ENCODE measurements around the gene ELL2. TPM values are rescaled to one million over a fixed set of nuclear protein-coding genes. Genes with fewer than 3 reads are reported as not detected.

ELL2 gene
- total RNA-seq, 1 donor from 2014 or later: 14.2 TPM

DNA sequence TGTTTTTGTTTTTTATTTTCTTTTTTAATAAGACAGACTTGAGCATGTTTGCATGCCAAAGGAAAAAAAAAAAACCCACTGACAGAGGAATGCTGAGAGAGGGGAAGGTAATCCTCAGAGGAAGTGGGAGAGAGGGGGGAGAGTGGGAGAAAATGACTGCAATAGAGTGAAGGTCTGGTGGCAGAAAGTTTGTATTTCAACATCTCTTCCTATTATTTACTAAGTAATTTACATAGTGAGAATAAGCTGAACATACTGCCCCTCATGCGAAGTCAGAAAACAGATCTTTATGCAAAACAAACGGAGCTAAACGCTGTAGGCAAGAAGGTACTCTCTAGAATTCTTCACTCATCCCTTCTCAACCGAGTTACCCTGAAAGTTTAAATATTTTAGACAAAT, 45.0 kb downstream of the ELL2 start:
- Histone ChIP-seq H3K27ac (no peak overlapping the region), H4K20me1 (ENCODE audit: low read depth) (no peaks in the 10 kb centered on the region), H3K4me1 (peaks cover 42% of the 10 kb centered on the region), H3K79me2 (ENCODE audit: low read depth) (no peaks in the 10 kb centered on the region), H3K9me3 (ENCODE audit: low read depth) (no peaks in the 10 kb centered on the region), H3K4me3 (no peak overlapping the region), H3K36me3 (no peaks in the 10 kb centered on the region), H3K4me2 (no peak overlapping the region), H3K9ac (no peak overlapping the region), H3K27me3 (no peaks in the 10 kb centered on the region), H2AFZ (replicated peaks) (no peak overlapping the region), H3F3A (ENCODE audit: low read depth) (peaks cover 10% of the 10 kb centered on the region)
- Mint-ChIP-seq H3K27me3 (ENCODE audit: insufficient read depth, low read depth) (no peaks in the 10 kb centered on the region), H3K9me3 (no peaks in the 10 kb centered on the region), H3K4me1 (peaks cover 38% of the 10 kb centered on the region), H3K27ac (no peak overlapping the region), H3K4me3 (no peak overlapping the region), H3K36me3 (no peaks in the 10 kb centered on the region)
- TF ChIP-seq EZH2 (IDR thresholded peaks at IDR 0.05) (no peak), EZH2phosphoT487 (IDR thresholded peaks at IDR 0.05) (no peak)
- TF ChIP-seq, protein P1, sequence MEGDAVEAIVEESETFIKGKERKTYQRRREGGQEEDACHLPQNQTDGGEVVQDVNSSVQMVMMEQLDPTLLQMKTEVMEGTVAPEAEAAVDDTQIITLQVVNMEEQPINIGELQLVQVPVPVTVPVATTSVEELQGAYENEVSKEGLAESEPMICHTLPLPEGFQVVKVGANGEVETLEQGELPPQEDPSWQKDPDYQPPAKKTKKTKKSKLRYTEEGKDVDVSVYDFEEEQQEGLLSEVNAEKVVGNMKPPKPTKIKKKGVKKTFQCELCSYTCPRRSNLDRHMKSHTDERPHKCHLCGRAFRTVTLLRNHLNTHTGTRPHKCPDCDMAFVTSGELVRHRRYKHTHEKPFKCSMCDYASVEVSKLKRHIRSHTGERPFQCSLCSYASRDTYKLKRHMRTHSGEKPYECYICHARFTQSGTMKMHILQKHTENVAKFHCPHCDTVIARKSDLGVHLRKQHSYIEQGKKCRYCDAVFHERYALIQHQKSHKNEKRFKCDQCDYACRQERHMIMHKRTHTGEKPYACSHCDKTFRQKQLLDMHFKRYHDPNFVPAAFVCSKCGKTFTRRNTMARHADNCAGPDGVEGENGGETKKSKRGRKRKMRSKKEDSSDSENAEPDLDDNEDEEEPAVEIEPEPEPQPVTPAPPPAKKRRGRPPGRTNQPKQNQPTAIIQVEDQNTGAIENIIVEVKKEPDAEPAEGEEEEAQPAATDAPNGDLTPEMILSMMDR (IDR thresholded peaks at IDR 0.05): no peak
- no peak for DNase-seq (ENCODE audit: low spot score)

DNA sequence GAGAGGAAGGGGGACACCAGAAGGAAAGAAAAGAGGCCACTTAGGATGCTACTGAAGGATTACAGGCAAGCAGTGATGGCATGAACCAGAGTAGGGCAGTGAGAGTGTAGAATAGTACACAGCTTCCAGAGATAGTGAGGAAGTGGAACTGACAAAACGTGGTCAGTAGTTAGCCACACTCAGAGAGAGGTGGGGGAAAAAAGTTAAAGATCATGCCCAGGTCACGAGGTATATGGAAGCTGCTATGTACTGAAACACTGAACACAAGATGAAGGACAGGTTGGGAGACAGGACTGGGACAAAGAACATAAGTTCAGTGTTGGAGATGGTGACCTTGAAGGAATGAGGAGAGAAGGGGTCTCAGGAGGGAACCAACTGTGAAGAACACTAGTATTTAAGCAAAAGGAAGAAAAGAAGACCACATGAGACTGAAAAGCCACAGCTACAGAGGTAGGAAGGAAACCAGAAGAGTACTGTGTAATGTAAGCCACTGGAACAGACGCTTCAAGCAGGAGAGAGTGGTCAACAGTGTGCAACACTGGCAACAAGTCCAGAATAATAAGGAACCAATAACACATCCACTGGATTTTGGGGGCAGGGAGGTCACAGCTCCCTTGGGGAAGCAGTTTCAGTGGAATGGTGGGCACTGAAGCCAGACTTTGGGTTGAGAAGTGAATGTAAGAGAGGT, 45.5 kb downstream of the ELL2 start:
- H3K36me3 Mint-ChIP-seq: no peaks in the 10 kb centered on the region
- H3K9me3 ChIP-seq (ENCODE audit: low read depth): no peaks in the 10 kb centered on the region
- H3K36me3 ChIP-seq: no peaks in the 10 kb centered on the region
- no peaks in the 10 kb centered on the region for H4K20me1 ChIP-seq (ENCODE audit: low read depth)
- H3K27me3 Mint-ChIP-seq (ENCODE audit: insufficient read depth, low read depth): no peaks in the 10 kb centered on the region
- TF ChIP-seq EZH2phosphoT487 (IDR thresholded peaks at IDR 0.05) (no peak), EZH2 (IDR thresholded peaks at IDR 0.05) (no peak)
- TF ChIP-seq, protein P1 (IDR thresholded peaks at IDR 0.05): no peak
- H3F3A ChIP-seq (ENCODE audit: low read depth): peaks cover 10% of the 10 kb centered on the region
- no peak overlapping the region for H3K27ac ChIP-seq
- no peak overlapping the region for H2AFZ ChIP-seq (replicated peaks)
- no peaks in the 10 kb centered on the region for H3K27me3 ChIP-seq
- no peak overlapping the region for H3K9ac ChIP-seq
- H3K9me3 Mint-ChIP-seq: no peaks in the 10 kb centered on the region
- peaks cover 45% of the 10 kb centered on the region for H3K4me1 ChIP-seq
- no peak overlapping the region for H3K4me3 Mint-ChIP-seq
- H3K4me1 Mint-ChIP-seq: peaks cover 42% of the 10 kb centered on the region
- H3K79me2 ChIP-seq (ENCODE audit: low read depth): no peaks in the 10 kb centered on the region
- DNase-seq (ENCODE audit: low spot score): no peak
- no peak overlapping the region for H3K4me3 ChIP-seq
- H3K27ac Mint-ChIP-seq: peak overlapping the region; percentile 3
- H3K4me2 ChIP-seq: no peak overlapping the region

DNA sequence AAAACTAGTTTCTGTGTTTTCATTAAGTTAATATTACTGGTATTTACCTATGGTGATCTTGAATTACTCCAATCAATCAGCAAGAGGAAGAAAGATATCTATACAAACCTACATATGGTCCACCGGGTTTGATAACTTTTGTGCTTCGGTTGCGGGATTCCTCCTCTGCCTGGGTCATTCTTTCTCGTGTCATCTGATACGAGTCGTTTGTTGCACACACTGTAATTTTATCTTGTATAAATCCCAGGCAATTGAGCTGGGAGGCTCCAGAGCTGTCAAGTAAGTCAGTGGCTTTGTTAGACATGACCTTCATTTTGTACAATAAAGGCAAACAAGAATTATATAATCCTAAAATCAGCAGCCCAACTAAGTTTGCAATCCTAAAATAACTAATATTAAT, 48.0 kb downstream of the ELL2 start:
- TF ChIP-seq EZH2phosphoT487 (IDR thresholded peaks at IDR 0.05): no peak
- TF ChIP-seq, protein P1 (IDR thresholded peaks at IDR 0.05): no peak
- no peak for TF ChIP-seq EZH2 (IDR thresholded peaks at IDR 0.05)
- H3K79me2 ChIP-seq (ENCODE audit: low read depth): no peaks in the 10 kb centered on the region

More for the DNA sequence above, 48.0 kb downstream of the ELL2 start:
- Histone ChIP-seq H3K4me2 (no peak overlapping the region), H4K20me1 (ENCODE audit: low read depth) (no peaks in the 10 kb centered on the region), H3K4me3 (no peak overlapping the region), H3K9ac (no peak overlapping the region), H3F3A (ENCODE audit: low read depth) (peaks cover 10% of the 10 kb centered on the region), H3K9me3 (ENCODE audit: low read depth) (no peaks in the 10 kb centered on the region), H2AFZ (replicated peaks) (no peak overlapping the region), H3K27me3 (no peaks in the 10 kb centered on the region), H3K4me1 (peaks cover 52% of the 10 kb centered on the region), H3K36me3 (no peaks in the 10 kb centered on the region), H3K27ac (no peak overlapping the region)
- H3K27ac Mint-ChIP-seq: no peak overlapping the region
- no peaks in the 10 kb centered on the region for H3K27me3 Mint-ChIP-seq (ENCODE audit: insufficient read depth, low read depth)
- H3K36me3 Mint-ChIP-seq: no peaks in the 10 kb centered on the region
- DNase-seq (ENCODE audit: low spot score): no peak
- peaks cover 55% of the 10 kb centered on the region for H3K4me1 Mint-ChIP-seq
- H3K4me3 Mint-ChIP-seq: no peak overlapping the region
- no peaks in the 10 kb centered on the region for H3K9me3 Mint-ChIP-seq

Data from neural progenitor cell (in vitro differentiated cells).